HG02870 (cell line): ENCODE measurements around the gene OR4E2.
"Not testable (repeated sequence)": the region's sequence is repeated elsewhere in the genome, so short reads cannot be mapped to it uniquely, and the experiment has no call there.

Experiments used
- ATAC-seq: cut with Tn5 transposase; IDR thresholded peaks from one replicate; pipeline ENCODE4 v1.9.1; 2021; ENCODE audit warnings: mild to moderate bottlenecking, moderate library complexity; ENCODE audit not compliant: unreplicated experiment

The OR4E2 gene, protein sequence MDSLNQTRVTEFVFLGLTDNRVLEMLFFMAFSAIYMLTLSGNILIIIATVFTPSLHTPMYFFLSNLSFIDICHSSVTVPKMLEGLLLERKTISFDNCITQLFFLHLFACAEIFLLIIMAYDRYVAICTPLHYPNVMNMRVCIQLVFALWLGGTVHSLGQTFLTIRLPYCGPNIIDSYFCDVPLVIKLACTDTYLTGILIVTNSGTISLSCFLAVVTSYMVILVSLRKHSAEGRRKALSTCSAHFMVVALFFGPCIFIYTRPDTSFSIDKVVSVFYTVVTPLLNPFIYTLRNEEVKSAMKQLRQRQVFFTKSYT

DNA sequence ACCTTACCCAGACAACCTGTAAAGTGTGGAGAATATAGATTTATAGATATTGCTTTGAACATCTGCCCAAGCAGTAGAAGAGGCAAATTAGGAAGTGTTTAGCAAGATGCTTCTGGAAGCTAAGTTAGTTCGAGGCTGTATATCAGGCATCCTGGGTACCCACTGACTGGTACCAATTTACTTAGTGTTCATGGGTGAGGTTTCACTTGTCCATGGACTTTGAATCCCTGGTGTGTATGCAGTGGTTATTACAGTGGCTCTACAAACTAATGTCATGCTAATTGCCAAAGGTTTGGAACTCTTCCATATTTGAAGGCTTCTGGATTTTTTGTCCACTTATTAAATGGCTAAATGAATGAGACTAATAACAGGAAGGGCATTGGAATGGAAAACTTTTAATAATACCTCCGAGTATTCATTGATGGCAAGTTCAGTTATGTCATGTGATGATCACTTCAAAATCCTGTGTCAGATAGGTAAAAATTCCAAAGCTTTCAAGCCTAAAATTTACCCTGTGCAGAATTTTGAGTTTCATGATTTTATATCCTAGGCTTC, at the start of gene OR4E2:
Gene OR4E2 (plus strand): TSS at position 505 of the 555 bp plus-strand sequence. CDS start 11,248 bp downstream, outside the sequence.
- ATAC-seq: no peak

DNA sequence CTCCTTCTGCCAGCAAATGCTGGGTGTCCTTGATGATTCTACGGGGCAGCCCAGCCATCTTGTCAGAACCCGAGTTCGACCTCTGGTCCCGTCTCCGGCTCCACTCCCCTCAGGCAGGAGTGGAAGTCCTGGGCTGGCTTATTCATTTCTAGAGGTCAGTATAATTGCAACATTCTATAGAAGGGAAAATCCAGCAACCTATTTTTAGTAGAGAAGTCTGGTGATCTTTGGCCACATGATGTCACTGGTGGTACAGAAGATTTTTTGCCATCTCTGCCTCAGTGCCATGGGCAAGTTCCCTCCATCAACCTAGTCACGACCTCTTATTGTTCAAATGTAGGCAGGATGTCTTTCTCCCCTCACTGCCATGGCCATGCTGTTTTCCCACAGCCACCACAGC, 41.3 kb upstream of the OR4E2 start:
- no peak for ATAC-seq

- ATAC-seq: no peak
Observed at GRCh38 chr14:21614240-21614639, 39.4 kb upstream of the OR4E2 start.

- ATAC-seq: no peak
Observed at GRCh38 chr14:21617614-21618013, 36.0 kb upstream of the OR4E2 start.

- ATAC-seq: no peak
Observed at GRCh38 chr14:21626491-21627230, 27.0 kb upstream of the OR4E2 start.

- ATAC-seq: not testable (repeated sequence)
Observed at GRCh38 chr14:21630503-21630902, 23.1 kb upstream of the OR4E2 start.

DNA sequence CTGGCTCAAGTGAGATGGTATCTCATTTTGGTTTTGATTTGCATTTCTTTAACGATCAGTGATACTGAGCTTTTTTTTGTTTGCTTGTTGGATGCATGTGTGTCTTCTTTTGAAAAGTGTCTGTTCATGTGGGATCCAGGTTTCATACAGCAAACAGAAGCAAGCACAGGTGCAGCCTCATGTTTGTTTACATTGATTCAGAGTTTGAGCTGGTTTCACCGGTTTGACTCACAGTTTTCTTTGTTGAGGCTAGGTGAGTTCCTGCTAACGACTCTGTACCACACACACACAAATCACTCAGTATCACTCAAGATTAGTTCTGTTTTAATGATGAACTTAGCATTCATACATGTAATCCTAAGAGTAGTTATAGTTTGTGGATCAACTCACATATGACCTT, 22.6 kb upstream of the OR4E2 start:
- ATAC-seq: no peak

- ATAC-seq: no peak
Observed at GRCh38 chr14:21634840-21635239, 18.8 kb upstream of the OR4E2 start, which contains the start of gene OR10G2. Gene OR10G2, minus strand, starts transcription at chr14:21634940. Its CDS starts 98 bp downstream, at chr14:21634842.

DNA sequence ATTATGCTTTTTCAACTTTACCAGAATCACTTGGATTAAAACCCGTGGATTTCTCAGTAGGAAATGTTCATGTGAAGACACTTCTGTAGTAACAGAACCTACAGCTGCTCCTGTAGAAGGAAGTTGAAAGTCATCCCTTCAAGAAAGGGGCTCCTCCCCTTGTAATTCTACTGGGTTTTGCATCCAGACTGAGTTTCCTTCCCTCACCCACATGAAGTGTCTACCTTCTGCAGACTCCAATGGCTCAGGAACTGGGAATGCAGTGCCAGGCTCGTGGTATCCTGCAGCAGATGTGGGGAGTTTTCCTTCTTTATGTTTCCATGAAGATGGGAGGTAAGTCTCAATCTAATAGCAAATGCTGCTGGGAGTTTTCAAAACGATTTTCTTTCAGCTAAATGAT, 11.0 kb upstream of the OR4E2 start:
- ATAC-seq: no peak

GRCh38 chr14:21643407-21643806, 10.2 kb upstream of the OR4E2 start:
- no peak for ATAC-seq

GRCh38 chr14:21647380-21647779, 6.3 kb upstream of the OR4E2 start:
- ATAC-seq: no peak

DNA sequence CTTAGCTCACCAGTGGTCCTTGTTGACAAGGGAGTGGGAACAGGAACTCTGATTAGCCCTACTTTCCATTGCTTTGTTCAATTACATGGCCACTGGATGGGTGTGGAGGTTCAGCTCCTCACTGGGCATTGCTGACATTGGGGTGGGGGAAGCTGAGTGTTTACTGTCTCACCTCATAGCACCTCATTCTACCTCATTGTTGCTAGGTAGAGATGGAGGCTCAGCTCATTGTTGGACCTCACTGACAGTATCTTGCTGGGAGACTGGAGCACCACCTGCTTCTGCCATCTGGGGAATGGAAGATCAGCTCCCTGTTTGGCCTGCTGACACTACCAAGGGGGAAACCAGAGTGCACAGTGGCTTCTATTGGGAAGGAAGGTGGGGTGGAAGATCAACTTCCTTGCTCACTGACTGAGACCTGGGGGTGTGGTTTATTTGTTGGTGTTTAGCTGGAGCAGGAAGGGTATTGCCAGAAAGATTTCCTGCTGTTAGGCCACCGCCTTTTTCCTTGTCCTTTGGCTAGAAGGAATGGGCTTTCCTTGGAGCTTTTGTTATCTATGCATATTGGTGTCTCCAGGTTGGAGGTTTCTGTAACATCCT, 1.3 kb upstream of the OR4E2 start:
- no peak for ATAC-seq

- no peak for ATAC-seq
Observed at GRCh38 chr14:21654215-21654614, 580 bp downstream of the OR4E2 start.

- ATAC-seq: no peak
Observed at GRCh38 chr14:21656980-21657379, 3.3 kb downstream of the OR4E2 start.

DNA sequence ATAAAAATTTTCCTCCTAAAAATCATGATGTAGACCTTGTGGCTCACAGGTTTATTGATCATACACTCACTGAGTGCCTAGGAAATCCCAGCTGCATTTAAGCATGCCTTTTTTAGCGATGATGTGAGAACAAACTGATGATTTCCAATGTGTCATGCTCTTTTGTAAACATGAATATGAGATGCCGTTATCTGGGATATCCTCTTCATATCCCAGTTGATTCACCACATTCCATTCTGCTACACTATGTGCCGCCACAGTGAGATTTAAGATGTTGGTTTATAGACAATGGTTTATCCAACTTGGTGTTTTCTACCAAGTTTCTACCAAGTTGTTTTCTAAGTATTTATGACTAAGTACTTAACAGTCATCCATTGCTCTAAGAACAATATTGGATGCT, 14.7 kb downstream of the OR4E2 start:
- no peak for ATAC-seq

- no peak for ATAC-seq
Observed at GRCh38 chr14:21669284-21669683, 15.6 kb downstream of the OR4E2 start.

DNA sequence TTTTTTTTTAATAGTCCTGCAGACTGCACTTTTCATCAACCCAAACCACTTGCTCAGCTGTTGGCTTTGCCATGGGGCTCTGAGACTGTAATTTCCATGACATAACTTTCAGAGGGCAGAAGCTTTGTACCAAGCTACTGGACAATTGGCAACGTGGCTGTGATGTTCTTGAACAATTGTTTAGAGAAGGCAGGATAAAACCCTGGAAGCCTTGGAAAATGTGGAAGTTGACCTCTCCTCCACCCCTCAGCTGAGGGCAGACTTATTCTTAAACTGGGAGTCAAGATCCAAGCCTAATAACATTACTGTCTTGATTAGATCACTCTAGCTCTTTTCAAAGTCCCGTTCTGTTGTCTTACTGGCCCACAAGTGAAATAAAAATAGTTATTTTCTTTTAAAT, 17.7 kb downstream of the OR4E2 start:
- ATAC-seq: no peak

DNA sequence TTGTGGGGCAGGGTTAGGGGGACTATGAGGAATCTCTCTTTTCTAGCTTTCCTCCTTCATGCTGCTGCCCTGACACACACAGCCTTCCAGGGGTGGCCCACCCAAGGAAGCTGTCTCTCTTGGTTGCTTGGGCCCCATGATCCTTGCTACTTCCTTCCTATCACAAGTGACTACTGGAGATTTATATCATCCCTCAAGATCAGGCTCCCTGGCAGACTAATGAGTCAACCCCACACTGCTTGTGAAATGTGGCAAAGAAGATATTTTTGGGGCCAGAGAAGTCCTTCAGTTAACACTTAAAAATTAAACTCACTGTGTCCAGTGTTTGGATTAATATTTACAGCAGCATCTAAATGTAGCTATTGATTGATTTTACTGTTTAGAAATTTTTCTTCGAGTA, 18.5 kb downstream of the OR4E2 start:
- ATAC-seq: no peak

DNA sequence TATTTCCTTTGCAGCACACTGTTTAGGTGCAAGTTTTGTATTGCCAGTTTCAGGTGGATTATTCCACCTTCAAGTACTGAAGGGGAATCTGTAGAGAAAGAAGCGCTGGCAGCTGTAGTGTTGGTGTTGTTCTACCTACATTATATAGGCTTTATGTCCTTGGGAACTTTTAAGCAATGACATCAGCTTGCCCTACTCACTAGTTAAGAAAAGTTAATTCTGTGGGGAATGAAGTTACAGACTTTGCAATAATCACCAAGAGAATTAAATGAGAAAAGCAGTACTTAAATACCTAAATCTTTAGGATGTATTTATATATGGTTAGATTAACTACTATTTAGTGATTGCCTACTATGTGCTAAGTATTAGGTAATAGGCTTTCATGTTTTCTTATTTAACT, 20.1 kb downstream of the OR4E2 start, which contains the start of gene OR4E1:
Gene OR4E1 (minus strand): TSS at position 101 of the 400 bp plus-strand sequence. CDS start 2,883 bp downstream, outside the sequence.
- no peak for ATAC-seq

GRCh38 chr14:21675566-21675965, 21.9 kb downstream of the OR4E2 start:
- no peak for ATAC-seq

- ATAC-seq: no peak
Observed at GRCh38 chr14:21680072-21680471, 26.4 kb downstream of the OR4E2 start.
